AG09309 (cell line): Measurements from ENCODE around the gene PLEKHA7.

Experiments
- DNase-seq: peaks from one replicate; pipeline ENCODE4 v3.0.0-alpha.2; 2010; ENCODE audit warnings: low read depth
- H3K4me3 ChIP-seq: 2 replicates; pipeline ENCODE4 v1.5.1; 2011; ENCODE audit warnings: mild to moderate bottlenecking, low read depth, low read length, moderate library complexity; ENCODE audit not compliant: control insufficient read depth
- TF ChIP-seq, protein P1 (sequence below): IDR thresholded peaks from 2 replicates; pipeline ENCODE4 v1.5.1; 2011; ENCODE audit warnings: mild to moderate bottlenecking, low read depth, low read length, inconsistent platforms; ENCODE audit not compliant: insufficient read depth, control insufficient read depth; ENCODE audit errors: missing control alignments

The PLEKHA7 gene

DNA sequence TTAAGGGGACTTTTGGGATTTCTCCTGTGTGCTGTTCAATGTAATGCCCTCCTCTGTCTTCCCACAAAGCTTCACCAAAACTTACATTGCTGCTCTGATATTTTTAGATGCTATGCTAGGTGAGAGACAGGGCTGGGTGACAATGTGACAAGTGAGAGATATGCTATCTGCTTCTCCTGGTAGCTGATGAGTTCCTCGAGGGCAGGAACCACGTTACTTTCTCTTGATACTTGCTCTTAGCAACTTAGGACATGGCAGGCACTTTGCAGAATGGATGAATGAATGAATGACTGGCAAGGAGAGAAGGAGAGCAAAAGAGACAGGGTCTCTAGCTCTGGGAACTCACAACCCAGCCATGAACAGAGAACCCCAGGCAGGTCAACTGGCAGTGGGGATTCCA lies 160.4 kb downstream of the PLEKHA7 start:
- no peak for DNase-seq
- no peak overlapping the region for H3K4me3 ChIP-seq
- TF ChIP-seq, protein P1, sequence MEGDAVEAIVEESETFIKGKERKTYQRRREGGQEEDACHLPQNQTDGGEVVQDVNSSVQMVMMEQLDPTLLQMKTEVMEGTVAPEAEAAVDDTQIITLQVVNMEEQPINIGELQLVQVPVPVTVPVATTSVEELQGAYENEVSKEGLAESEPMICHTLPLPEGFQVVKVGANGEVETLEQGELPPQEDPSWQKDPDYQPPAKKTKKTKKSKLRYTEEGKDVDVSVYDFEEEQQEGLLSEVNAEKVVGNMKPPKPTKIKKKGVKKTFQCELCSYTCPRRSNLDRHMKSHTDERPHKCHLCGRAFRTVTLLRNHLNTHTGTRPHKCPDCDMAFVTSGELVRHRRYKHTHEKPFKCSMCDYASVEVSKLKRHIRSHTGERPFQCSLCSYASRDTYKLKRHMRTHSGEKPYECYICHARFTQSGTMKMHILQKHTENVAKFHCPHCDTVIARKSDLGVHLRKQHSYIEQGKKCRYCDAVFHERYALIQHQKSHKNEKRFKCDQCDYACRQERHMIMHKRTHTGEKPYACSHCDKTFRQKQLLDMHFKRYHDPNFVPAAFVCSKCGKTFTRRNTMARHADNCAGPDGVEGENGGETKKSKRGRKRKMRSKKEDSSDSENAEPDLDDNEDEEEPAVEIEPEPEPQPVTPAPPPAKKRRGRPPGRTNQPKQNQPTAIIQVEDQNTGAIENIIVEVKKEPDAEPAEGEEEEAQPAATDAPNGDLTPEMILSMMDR: no peak

DNA sequence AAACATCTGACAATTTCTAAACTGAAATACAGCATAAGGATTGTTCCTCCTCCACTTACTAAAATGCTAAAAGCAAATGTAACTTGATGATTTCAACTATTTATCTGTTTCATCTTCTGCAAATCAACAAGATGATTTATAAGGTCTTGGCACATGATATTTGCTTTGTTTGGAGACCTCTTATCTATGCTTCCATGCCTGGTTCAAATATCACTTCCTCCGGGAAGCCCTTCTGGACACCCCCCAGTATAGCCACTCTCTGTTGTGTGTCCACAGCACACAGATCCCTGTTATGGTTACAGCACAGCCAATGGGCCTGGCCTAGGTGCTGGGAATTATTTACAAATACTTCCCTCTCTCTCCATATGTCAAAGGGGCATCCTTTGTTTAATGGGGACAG lies 160.9 kb downstream of the PLEKHA7 start:
- H3K4me3 ChIP-seq: no peak overlapping the region
- no peak for DNase-seq
- TF ChIP-seq, protein P1: no peak

DNA sequence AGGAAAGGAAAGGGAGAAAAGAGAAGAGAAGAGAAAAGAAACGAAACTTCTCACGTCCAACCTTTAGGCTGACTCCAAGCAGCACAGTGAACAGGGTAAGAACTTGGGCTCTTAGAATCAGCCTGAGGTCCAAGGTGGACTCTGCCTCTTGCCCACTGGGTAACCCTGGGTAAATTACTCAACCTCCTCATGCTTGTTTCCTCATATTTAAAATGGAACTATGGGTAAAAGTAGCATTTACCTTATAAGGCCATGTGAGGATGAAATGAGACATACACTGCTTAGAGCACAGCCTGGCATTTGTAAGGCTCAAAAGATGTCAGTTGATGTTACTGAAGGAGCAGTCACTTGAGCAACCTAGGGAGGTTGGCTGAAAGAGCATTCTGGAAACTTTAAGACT lies 167.9 kb downstream of the PLEKHA7 start:
- no peak for DNase-seq
- no peak overlapping the region for H3K4me3 ChIP-seq
- TF ChIP-seq, protein P1: no peak

DNA sequence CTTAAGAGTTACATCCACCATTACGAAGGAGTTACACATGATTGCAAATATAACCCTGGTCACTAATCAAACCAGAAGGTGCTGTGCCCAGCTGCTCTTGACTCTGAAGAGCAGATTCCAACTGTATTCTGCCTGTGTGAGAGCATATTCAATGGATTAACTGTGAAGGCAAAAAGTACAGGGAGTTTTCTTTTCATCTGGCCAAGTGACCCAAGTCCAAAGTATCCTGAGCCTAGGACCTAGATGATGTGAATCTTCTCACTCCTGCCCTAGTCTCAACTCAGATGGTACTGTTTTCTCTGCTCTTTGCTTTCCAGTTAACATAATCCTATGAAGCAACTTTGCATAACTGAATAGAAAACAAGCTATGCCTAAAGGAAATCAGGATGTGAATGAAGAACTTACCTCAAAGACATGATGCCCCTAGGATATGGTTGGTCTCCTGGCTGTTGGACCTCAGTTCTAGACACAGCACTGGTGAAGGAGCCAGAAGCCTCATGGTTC lies 169.9 kb downstream of the PLEKHA7 start:
- TF ChIP-seq, protein P1: no peak
- no peak for DNase-seq
- H3K4me3 ChIP-seq: no peak overlapping the region

DNA sequence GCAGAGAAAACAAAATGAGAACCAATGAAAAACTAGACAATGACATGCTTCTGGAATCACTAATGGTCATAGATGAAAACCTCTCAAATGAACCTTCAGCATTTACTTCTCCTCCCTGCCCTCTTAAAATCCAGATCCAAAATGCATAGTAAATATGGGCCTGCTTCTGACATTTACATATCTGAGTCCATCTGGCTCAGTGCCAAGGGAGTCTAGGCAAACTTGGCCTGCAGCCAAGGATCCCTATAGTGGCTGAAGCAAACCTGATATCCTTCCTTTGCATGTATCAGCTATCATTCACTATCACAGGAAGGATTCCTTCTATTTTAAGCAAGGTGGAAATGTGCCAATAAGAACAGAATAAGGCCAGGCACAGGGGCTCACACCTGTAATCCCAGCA lies 170.9 kb downstream of the PLEKHA7 start:
- no peak overlapping the region for H3K4me3 ChIP-seq
- DNase-seq: no peak
- TF ChIP-seq, protein P1: no peak

DNA sequence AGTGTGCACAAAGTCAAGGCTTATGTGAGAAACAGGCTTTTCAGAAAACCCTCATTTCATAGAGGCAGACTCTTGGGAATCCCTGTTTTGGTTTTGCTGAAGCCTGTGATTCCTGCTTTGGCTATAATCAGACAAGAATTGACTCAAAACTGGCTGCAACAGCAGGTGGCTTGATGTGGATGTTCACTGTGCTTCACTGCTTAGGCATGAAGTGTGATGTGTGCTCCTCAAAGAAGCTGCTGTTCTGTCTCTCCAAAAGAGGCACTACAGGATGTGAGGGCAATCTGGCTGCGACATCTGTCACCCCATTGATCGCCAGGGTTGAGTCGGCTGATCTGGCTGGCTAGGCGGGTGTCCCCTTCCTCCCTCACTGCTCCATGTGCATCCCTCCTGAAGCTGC lies 172.2 kb downstream of the PLEKHA7 start:
- H3K4me3 ChIP-seq: no peak overlapping the region
- TF ChIP-seq, protein P1: no peak
- no peak for DNase-seq

DNA sequence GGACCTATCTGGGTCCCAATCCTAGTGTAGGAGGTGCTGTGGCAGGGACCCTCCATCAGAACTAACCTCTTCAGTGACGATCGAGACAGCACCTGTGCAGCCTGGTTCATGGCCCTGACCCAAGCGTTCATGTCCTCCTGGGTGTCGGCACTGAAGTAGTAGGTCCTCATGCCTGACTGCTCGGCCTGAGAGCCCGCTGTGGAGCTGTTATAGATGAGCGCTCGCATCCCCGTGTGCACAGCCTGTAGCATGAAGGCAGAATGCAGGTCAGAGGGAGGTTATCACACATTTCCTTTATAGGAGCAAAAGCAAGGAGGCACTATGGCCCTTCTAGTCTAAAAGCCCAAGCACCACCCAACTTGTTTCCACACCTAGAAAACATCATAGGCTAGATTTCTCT lies 172.7 kb downstream of the PLEKHA7 start:
- no peak for DNase-seq
- no peak overlapping the region for H3K4me3 ChIP-seq
- TF ChIP-seq, protein P1: no peak
